GM12873 (cell line): Measurements from ENCODE around the gene ODF2L.

Experiments
- CTCF ChIP-seq: IDR thresholded peaks from 2 replicates; pipeline ENCODE4 v1.5.1; 2012; ENCODE audit warnings: low read depth, mild to moderate bottlenecking, moderate library complexity, low read length, control low read depth; ENCODE audit not compliant: insufficient read depth; ENCODE audit errors: missing control alignments

ODF2L gene

DNA sequence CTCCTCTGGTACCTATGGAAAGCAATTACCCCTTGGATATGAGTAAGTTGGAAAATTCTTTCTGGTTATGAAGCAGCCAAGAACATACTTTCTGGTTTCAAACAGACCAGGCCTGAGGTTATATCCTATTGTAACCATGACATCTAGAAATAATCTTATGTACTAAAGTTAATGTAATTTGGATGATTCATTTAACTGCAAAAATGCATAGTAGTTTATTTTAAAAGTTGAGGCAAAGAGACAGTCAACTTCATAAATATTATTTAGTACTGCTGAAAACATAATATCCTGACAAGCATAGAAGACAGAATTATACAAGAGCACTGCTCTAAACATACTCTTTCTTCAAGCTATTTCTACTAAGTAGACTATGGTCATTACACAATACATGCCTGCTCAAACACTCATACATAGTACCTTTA lies 25.5 kb downstream of the ODF2L start:
- no peak for TF ChIP-seq CTCF

DNA sequence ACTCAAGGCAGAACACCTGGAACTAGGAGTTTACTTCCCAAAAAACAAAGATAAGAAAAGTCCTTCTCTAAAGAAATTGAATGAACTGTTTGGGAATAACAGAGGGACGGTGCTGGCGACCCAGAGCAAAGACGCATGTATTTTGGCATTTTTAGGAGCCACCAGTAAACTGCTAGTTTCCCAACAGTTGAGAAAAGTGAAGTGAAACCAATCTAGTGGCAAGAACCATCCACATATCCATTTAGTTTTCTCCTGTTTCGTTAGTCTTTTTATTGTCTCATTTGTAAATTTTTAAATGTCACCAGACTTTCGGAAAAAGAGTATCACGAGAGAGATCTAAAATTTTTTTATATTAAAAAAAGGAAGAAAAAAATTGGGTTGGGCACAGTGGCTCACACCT lies 30.2 kb downstream of the ODF2L start:
- no peak for TF ChIP-seq CTCF

- no peak for TF ChIP-seq CTCF
These were observed 33.3 kb downstream of the ODF2L start for GRCh38 chr1:86362807-86363206.

GRCh38 chr1:86357796-86358195 lies 38.3 kb downstream of the ODF2L start:
- TF ChIP-seq CTCF: no peak

GRCh38 chr1:86356247-86356646 lies 39.9 kb downstream of the ODF2L start:
- TF ChIP-seq CTCF: no peak

DNA sequence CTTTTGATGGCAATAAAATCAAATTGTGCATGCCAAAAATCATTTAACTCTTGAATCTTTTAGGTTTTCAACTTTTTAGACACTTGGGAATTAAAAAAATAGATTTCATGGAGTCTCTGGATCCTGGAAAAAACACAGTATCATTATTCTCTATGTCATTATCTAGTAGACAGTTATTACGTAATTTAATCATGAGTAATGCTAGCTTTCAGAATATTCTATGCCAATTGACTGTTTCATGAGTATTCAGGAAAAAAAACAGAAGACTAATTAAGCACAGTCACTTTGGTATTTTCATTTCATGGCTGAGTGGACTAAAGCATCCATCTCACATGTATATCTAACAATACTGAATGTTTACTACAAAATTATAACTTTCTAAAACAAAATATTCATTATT lies 44.0 kb downstream of the ODF2L start:
- no peak for TF ChIP-seq CTCF

DNA sequence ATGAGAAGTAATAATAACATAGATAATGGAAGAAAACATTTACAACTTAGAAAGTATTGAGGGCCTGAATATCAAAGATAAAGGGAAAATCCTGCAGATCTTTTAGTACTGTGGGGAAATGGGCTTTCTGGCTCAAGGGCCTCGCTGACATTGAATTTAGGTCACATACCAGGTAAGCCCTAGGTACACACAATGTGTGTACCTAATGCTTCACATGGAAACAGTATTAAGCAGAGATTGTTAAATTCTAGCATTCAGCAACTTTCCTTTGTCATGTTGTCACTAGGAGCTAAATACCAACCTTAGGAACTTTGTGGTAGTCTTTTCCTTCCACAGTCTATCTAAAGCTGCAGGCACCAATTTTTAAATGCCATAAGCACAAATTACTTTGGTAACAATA lies 49.7 kb downstream of the ODF2L start:
- TF ChIP-seq CTCF: no peak

GRCh38 chr1:86345042-86345441 lies 51.1 kb downstream of the ODF2L start:
- TF ChIP-seq CTCF: no peak
